CD14-positive monocyte (primary cell): ENCODE data around the gene RPN1. TPM values are rescaled to one million over a fixed set of nuclear protein-coding genes. Genes with fewer than 3 reads are reported as not detected.

Experiments
- DNase-seq, 3 donors: peaks; one replicate each; pipeline ENCODE4 v3.0.0-alpha.2; 2011 to 2022
- H2AFZ ChIP-seq: 2 replicates; pipeline ENCODE4 v1.6.0; 2012; ENCODE audit warnings: mild to moderate bottlenecking, low read depth, low read length, inconsistent platforms; ENCODE audit not compliant: insufficient read depth, poor library complexity, severe bottlenecking
- H3K27ac ChIP-seq, 2 donors: 1 replicate in 1 of 2; 2 replicates in 1 of 2; pipeline ENCODE4 v1.5.1; 2012 to 2013; ENCODE audit warnings: low read length in 2 of 2, control low read depth in 1 of 2, inconsistent platforms in 1 of 2, low read depth in 1 of 2, mild to moderate bottlenecking in 1 of 2
- H3K27me3 ChIP-seq, 2 donors: one replicate each; pipeline versions ENCODE4 v1.6.0 to v1.6.1; 2011 to 2013; ENCODE audit warnings: low read length in 2 of 2; ENCODE audit not compliant: control insufficient read depth in 2 of 2, insufficient read depth in 2 of 2
- H3K36me3 ChIP-seq, 2 donors: replicated peaks in 1 of 2; 1 replicate in 1 of 2; 2 replicates in 1 of 2; pipeline versions ENCODE4 v1.5.1 to v1.6.1; 2012 to 2013; ENCODE audit warnings: low read length in 2 of 2, control low read depth in 1 of 2, inconsistent platforms in 1 of 2, mild to moderate bottlenecking in 1 of 2; ENCODE audit not compliant: insufficient read depth in 2 of 2, control insufficient read depth in 1 of 2
- H3K4me1 ChIP-seq, 2 donors: 1 replicate in 1 of 2; 2 replicates in 1 of 2; pipeline versions ENCODE4 v1.5.1 to v1.6.1; 2012 to 2013; ENCODE audit warnings: low read length in 2 of 2, control low read depth in 1 of 2, inconsistent platforms in 1 of 2, mild to moderate bottlenecking in 1 of 2, moderate library complexity in 1 of 2; ENCODE audit not compliant: insufficient read depth in 2 of 2, control insufficient read depth in 1 of 2
- H3K4me2 ChIP-seq: replicated peaks from 2 replicates; pipeline ENCODE3; 2012; ENCODE audit warnings: low read length, moderate library complexity, mild to moderate bottlenecking; ENCODE audit not compliant: poor library complexity, severe bottlenecking; ENCODE audit errors: extremely low read depth
- H3K4me3 ChIP-seq, 3 experiments: fragments of 200-600 bp in 1 of 3; sonication (generic) in 1 of 3; replicated peaks in 1 of 3; 1 replicate in 2 of 3; 2 replicates in 1 of 3; pipeline ENCODE4 v1.5.1; 2011 to 2013; ENCODE audit warnings: low read length in 3 of 3, mild to moderate bottlenecking in 3 of 3, control low read depth in 2 of 3, low read depth in 2 of 3, inconsistent platforms in 1 of 3, moderate library complexity in 1 of 3
- H3K79me2 ChIP-seq: 2 replicates; pipeline ENCODE4 v1.6.0; 2012; ENCODE audit warnings: mild to moderate bottlenecking, control low read depth, inconsistent platforms, low read length, moderate library complexity; ENCODE audit not compliant: insufficient read depth
- H3K9ac ChIP-seq: 2 replicates; pipeline ENCODE4 v1.6.0; 2017; ENCODE audit warnings: low read length, mild to moderate bottlenecking; ENCODE audit not compliant: insufficient read depth, poor library complexity, severe bottlenecking
- H3K9me3 ChIP-seq, 2 donors: replicated peaks in 1 of 2; 1 replicate in 1 of 2; 2 replicates in 1 of 2; pipeline versions ENCODE4 v1.5.1 to v1.6.1; 2012 to 2013; ENCODE audit warnings: low read length in 2 of 2, control low read depth in 1 of 2; ENCODE audit not compliant: control insufficient read depth in 1 of 2, insufficient read depth in 1 of 2
- H4K20me1 ChIP-seq: 2 replicates; pipeline ENCODE4 v1.6.0; 2012; ENCODE audit warnings: mild to moderate bottlenecking, low read length, control low read depth, moderate library complexity; ENCODE audit not compliant: insufficient read depth
- H3K27ac Mint-ChIP-seq, 7 donors: one replicate each; pipeline ENCODE4 v1.8.0; 2020; ENCODE audit warnings: mild to moderate bottlenecking in 7 of 7, mixed read lengths in 7 of 7, moderate library complexity in 6 of 7, inconsistent platforms in 2 of 7
- H3K27me3 Mint-ChIP-seq, 3 donors: one replicate each; pipeline ENCODE4 v1.8.0; 2021 to 2022; ENCODE audit warnings: low read depth in 3 of 3, mild to moderate bottlenecking in 3 of 3, mixed read lengths in 3 of 3, moderate library complexity in 3 of 3, inconsistent platforms in 1 of 3
- H3K36me3 Mint-ChIP-seq, 2 donors: one replicate each; pipeline ENCODE4 v1.8.0; 2020; ENCODE audit warnings: mixed read lengths in 2 of 2, inconsistent platforms in 1 of 2, mild to moderate bottlenecking in 1 of 2
- H3K4me1 Mint-ChIP-seq: one replicate; pipeline ENCODE4 v1.8.0; 2020; ENCODE audit warnings: mild to moderate bottlenecking, mixed read lengths
- H3K4me3 Mint-ChIP-seq, 2 donors: one replicate each; pipeline ENCODE4 v1.8.0; 2020; ENCODE audit warnings: mild to moderate bottlenecking in 2 of 2, mixed read lengths in 2 of 2, moderate library complexity in 1 of 2
- H3K9me3 Mint-ChIP-seq, 7 donors: one replicate each; pipeline ENCODE4 v1.8.0; 2020 to 2022; ENCODE audit warnings: mixed read lengths in 7 of 7, mild to moderate bottlenecking in 6 of 7, moderate library complexity in 6 of 7, inconsistent platforms in 2 of 7
- WGBS: methylation state at CpG from one replicate; pipeline ENCODE4 v1.1.5; 2013; ENCODE audit warnings: missing lambda C conversion rate; ENCODE audit not compliant: insufficient coverage; 5-methylcytosine and 5-hydroxymethylcytosine counted together
- intact Hi-C, 2 donors: fragments of 100-400 bp; cut with micrococcal nuclease; formaldehyde crosslinking; loops; one replicate each; pipeline versions ENCODE4 v1.15.0 to v1.15.1; 2023
- polyA plus RNA-seq, 3 donors: library from polyadenylated mRNA; depleted of rRNA in 1 of 3; unstranded in 2 of 3; stranded (reverse) in 1 of 3; fragments of 300-500 nt in 2 of 3; fragments of >200 nt in 1 of 3; fragmentation: Illumina TruSeq in 2 of 3; gene quantifications; 1 replicate in 2 of 3; 2 replicates in 1 of 3; pipeline ENCODE4 v1.2.3, GENCODE V29; 2012 to 2021
- TF ChIP-seq, protein P1 (sequence below): fragments of 200-600 bp; IDR thresholded peaks from one replicate; pipeline ENCODE4 v1.8.0; 2022; ENCODE audit warnings: antibody characterized with exemption, mild to moderate bottlenecking

RPN1 gene
- polyA plus RNA-seq, 3 donors: 112 to 375 (median 354) TPM

- H3K36me3 ChIP-seq: no peaks in the 10 kb centered on the region
- H3K27ac ChIP-seq: no peak overlapping the region
- no peak for DNase-seq
- H3K9me3 ChIP-seq: no peaks in the 10 kb centered on the region
- peaks cover 24% of the 10 kb centered on the region for H3K4me1 Mint-ChIP-seq
- no peak overlapping the region for H2AFZ ChIP-seq
- H3K4me3 ChIP-seq: no peak overlapping the region
- H3K4me2 ChIP-seq: no peak overlapping the region
- H3K4me3 Mint-ChIP-seq: no peak overlapping the region
- peaks cover 20 to 28% of the 10 kb centered on the region in 2 donors for H3K4me1 ChIP-seq
- peaks cover 0 to 2% of the 10 kb centered on the region in 2 donors for H3K36me3 Mint-ChIP-seq
- H3K79me2 ChIP-seq: no peaks in the 10 kb centered on the region
- no peaks in the 10 kb centered on the region for H3K9me3 Mint-ChIP-seq
- H3K9ac ChIP-seq: no peak overlapping the region
- no peaks in the 10 kb centered on the region for H4K20me1 ChIP-seq
- no peaks in the 10 kb centered on the region for H3K27me3 ChIP-seq
- intact Hi-C loops: loop anchor here (5.0 to 10.0 kb wide), 4 partner anchors 112 to 514 kb away; partner anchors contain the start of gene GATA2 (in 1 of the 2)
- peaks cover 2 to 7% (median 4%) of the 10 kb centered on the region in 3 donors for H3K27me3 Mint-ChIP-seq
- 93% methylated on average over 7 of the region's 11 CpGs for WGBS
- H3K27ac Mint-ChIP-seq: no peak overlapping the region
- TF ChIP-seq, protein P1, sequence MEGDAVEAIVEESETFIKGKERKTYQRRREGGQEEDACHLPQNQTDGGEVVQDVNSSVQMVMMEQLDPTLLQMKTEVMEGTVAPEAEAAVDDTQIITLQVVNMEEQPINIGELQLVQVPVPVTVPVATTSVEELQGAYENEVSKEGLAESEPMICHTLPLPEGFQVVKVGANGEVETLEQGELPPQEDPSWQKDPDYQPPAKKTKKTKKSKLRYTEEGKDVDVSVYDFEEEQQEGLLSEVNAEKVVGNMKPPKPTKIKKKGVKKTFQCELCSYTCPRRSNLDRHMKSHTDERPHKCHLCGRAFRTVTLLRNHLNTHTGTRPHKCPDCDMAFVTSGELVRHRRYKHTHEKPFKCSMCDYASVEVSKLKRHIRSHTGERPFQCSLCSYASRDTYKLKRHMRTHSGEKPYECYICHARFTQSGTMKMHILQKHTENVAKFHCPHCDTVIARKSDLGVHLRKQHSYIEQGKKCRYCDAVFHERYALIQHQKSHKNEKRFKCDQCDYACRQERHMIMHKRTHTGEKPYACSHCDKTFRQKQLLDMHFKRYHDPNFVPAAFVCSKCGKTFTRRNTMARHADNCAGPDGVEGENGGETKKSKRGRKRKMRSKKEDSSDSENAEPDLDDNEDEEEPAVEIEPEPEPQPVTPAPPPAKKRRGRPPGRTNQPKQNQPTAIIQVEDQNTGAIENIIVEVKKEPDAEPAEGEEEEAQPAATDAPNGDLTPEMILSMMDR: no peak
Observed at GRCh38 chr3:128609294-128609693, 41.3 kb downstream of the RPN1 start.

GRCh38 chr3:128607710-128608048, 42.9 kb downstream of the RPN1 start:
- H3K27me3 ChIP-seq: no peaks in the 10 kb centered on the region
- Mint-ChIP-seq H3K27ac (no peak overlapping the region), H3K4me3 (peak overlapping the region; percentile 71 to 77), H3K27me3 (peaks cover 2 to 7% (median 4%) of the 10 kb centered on the region in 3 donors), H3K4me1 (peaks cover 41% of the 10 kb centered on the region), H3K9me3 (no peaks in the 10 kb centered on the region), H3K36me3 (peaks cover 0 to 2% of the 10 kb centered on the region in 2 donors)
- H3K27ac ChIP-seq: no peak overlapping the region
- no peak for DNase-seq
- peak overlapping the region; percentile 84 for H2AFZ ChIP-seq
- H3K79me2 ChIP-seq: no peaks in the 10 kb centered on the region
- peak overlapping the region; percentile 88 for H3K4me2 ChIP-seq
- 50% methylated on average over 12 of the region's 12 CpGs for WGBS
- H4K20me1 ChIP-seq: no peaks in the 10 kb centered on the region
- TF ChIP-seq, protein P1: no peak
- H3K9ac ChIP-seq: peak overlapping the region; percentile 66
- peaks cover 36 to 44% of the 10 kb centered on the region in 2 donors for H3K4me1 ChIP-seq
- no peaks in the 10 kb centered on the region for H3K9me3 ChIP-seq
- intact Hi-C loops: loop anchor here (1.0 to 10.0 kb wide), 6 partner anchors 110 to 513 kb away; partner anchors contain the start of gene GATA2 (in 1 of the 2)
- peak overlapping the region; percentile 51 to 74 (median 59) for H3K4me3 ChIP-seq
- H3K36me3 ChIP-seq: no peaks in the 10 kb centered on the region
